GM19397 (cell line): ENCODE data around the gene MRPL51.
"Not testable (repeated sequence)": the region's sequence is repeated elsewhere in the genome, so short reads cannot be mapped to it uniquely, and the experiment has no call there.

Source experiments
- ATAC-seq: cut with Tn5 transposase; IDR thresholded peaks from one replicate; pipeline ENCODE4 v1.9.1; 2021; ENCODE audit warnings: mild to moderate bottlenecking, moderate library complexity; ENCODE audit not compliant: unreplicated experiment

The MRPL51 gene

DNA sequence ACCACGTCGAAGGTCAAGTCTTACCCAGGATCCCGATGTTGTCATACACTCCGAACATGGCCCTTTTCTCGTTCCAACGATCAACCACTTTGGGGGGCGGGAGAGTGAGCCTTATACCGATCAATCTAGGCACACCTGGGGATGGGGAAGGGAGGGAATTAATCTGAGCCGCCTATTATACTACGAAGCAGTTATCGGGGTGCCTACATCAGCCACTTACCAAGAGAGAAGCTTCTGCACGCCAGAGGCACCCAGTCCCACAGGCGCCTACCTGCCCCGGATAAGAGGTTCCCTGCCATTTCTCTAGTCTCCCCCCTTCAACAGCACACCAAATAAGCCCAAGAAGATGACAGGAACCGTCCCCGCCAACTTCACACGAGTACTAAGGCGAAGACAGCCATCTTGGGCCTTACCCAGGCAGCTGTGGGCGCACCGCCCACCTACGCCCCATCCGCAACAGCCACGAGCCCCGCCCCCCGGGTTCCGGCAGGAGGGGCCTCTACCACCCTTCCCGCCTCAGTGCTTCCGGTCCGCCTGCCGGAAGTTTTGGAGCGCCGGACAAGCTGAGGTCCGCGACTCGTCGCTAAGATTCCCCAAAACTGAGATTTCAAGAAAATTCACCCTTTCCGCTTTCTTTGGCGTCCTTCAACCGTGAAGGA, at the start of gene MRPL51:
TSS of gene MRPL51 (minus strand) at position 425 of the 659 bp plus-strand sequence. CDS start at position 299, 126 bp downstream.
- peak; percentile 73 for ATAC-seq

DNA sequence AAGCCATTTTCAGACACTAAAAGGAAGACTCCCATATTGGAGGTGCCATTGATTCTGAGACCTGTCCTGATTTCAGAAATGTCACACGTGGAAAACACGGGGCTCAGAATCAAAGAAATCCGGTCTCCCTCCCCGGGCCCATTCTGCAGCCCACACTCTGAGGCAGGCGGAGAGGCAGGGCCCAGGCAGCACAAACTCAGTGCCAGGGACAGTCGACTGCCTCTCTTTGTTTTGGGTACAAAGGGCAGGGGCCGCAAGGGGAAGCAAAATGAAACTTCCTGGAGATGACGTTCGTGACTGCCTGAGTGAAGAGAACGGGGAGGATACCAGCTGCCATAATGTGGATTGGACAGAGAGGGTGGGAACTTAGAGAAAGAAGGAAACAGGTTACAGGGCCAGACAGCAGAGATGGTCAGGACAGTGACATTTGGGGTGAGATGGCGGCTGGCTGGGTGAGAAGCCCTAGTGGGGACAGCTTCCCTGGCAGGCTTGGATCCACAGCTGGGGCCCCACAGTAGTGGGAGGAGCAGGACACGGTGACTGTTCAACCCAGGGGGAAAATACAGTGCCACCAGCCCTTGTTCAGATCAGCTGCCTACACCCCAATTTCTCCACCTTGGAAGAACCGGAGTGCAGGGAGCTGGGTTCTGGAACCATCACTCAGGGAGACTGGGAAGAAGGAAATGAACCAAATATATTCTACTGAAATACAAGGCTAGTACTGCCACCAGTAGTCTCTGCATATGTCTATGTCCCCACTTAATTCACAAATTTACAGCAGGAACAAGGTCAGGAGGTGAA, 49.3 kb upstream of the MRPL51 start:
- no peak for ATAC-seq

DNA sequence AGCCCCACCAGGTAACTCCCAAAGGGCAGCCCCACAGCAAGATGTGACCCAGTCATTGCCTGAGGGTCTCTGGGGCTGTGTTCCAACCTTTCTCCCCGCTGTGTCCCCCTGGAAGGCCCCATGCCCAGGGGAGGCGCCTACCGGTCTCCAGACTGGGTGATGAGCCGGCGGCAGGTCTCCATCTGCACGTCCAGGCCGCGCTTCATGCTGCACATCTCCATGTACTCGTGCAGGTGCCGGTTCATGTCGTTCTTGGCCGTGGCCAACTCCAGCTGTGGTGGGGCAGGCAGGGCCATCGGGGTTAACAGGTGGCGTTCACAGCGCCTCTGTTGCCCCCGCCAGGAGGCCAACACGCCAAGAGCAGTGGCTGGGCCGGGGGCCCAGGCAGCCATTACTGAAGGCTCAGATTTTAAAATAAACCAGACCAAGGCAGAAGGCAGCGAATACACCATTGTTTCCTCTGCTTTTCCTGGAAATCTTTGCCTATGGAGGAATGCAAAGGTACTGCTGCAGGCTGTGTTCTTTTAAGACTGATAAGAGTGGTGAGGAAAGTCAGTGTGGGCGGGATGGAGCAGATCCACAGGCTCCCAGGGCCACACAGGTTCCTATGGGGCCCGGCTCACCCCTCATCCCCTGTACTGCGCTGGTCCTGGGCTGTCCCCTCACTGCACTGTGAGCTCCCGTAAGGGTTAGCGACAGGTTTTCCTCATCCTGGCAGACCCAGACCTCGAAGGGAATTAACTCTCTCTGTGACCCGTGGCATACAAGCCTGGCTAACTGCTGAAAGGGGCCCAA, 48.5 kb upstream of the MRPL51 start:
- ATAC-seq = no peak

DNA sequence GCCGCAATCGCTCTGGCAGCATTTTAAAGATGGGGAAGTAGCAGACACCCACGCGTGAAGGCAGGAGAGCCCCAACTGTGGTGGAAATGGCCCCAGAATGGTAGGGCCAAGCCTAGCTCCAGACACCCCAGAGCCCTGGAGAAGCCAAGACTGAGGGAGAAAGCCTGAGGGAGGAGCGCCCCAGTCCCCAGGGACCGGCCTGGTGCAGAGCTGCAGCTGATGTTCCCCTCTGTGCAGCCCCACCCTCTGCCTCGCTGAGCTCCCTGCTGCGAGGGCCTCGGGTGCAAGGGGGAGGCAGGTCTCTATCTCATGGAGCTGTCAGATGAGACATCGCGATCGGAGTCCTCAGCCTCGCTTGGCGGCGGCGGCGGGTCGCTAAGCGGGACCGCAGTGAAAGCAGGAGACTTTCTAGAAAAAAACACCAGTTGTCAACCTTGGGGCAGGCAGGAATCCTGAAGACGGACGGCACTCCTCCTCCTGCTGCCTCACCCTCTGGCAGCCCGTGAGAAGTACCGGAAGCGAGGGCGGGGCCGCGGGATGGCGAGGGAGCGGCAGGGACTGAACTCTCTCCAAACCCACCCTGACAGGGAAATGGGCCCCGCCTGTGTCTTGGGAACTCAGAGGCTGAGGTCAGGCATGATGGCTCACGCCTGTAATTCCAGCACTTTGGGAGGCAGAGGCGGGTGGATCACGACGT, 47.3 kb upstream of the MRPL51 start:
- ATAC-seq = no peak

DNA sequence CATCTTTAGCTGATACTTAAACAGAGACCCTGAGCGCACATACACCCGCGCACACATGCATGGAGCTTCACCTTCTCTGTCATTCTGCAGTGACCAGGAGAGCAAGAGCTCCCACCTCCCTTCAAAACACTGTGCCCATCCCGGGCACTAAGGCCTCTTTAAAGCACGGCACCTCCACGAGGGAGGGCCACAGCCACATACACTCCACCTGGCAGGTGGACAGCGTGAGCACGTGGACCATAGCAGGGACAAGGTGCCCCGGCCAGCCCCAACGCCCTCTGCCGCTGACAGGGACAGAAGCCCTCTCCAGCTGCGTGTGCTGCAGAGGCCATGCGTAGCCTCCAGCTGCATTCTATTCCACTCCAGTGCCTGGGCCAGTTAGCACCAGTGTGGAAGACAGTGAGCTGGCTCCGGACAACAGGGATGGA, 46.7 kb upstream of the MRPL51 start:
- no peak for ATAC-seq

DNA sequence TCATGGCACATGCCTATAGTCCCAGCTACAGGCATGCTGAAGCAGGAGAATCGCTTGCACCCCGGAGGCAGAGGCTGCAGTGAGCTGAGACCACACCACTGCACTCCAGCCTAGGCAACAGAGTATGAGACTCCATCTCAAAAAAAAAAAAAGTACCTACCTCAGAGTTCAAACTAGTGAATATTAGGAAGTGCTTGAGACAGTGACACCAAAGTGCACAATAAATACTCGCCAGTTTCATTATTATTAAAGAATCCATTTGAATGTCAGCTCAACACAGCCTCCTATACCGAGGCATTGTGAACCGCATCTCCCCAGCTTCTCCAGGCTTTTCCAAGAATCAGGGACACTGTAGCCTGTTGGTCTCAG, 46.2 kb upstream of the MRPL51 start:
- ATAC-seq = no peak

DNA sequence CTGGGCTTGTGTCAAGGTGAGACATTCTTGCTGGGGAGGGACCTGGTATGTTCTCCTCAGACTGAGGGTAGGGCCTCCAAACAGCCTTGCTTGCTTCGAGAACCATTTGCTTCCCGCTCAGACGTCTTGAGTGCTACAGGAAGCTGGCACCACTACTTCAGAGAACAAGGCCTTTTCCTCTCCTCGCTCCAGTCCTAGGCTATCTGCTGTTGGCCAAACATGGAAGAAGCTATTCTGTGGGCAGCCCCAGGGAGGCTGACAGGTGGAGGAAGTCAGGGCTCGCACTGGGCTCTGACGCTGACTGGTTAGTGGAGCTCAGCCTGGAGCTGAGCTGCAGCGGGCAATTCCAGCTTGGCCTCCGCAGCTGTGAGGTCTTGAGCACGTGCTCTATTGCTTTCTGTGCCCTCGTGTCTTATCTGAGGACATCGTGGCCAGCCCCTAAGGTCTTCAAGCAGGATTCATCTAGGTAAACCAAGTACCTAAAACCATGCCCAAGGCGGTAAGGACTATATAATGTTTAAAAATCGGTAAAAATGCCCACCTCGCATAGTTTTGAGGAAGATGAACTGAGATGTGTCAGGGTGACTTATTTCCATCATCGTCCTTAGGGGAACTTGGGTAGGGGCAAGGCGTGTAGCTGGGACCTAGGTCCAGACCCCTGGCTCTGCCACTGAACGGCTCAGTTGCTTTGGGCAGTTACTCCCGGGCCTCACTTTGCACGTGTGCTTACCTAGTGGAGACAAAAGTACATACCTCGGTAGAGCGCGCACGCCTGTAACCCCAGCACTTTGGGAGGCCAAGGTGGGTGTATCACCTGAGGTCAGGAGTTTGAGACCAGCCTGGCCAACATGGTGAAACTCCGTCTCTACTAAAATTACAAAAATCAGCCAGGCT, 45.6 kb upstream of the MRPL51 start:
- no peak for ATAC-seq

DNA sequence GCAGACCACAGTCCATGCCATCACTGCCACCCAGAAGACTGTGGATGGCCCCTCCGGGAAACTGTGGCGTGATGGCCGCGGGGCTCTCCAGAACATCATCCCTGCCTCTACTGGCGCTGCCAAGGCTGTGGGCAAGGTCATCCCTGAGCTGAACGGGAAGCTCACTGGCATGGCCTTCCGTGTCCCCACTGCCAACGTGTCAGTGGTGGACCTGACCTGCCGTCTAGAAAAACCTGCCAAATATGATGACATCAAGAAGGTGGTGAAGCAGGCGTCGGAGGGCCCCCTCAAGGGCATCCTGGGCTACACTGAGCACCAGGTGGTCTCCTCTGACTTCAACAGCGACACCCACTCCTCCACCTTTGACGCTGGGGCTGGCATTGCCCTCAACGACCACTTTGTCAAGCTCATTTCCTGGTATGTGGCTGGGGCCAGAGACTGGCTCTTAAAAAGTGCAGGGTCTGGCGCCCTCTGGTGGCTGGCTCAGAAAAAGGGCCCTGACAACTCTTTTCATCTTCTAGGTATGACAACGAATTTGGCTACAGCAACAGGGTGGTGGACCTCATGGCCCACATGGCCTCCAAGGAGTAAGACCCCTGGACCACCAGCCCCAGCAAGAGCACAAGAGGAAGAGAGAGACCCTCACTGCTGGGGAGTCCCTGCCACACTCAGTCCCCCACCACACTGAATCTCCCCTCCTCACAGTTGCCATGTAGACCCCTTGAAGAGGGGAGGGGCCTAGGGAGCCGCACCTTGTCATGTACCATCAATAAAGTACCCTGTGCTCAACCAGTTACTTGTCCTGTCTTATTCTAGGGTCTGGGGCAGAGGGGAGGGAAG, 44.7 kb upstream of the MRPL51 start:
- not testable (repeated sequence) for ATAC-seq

DNA sequence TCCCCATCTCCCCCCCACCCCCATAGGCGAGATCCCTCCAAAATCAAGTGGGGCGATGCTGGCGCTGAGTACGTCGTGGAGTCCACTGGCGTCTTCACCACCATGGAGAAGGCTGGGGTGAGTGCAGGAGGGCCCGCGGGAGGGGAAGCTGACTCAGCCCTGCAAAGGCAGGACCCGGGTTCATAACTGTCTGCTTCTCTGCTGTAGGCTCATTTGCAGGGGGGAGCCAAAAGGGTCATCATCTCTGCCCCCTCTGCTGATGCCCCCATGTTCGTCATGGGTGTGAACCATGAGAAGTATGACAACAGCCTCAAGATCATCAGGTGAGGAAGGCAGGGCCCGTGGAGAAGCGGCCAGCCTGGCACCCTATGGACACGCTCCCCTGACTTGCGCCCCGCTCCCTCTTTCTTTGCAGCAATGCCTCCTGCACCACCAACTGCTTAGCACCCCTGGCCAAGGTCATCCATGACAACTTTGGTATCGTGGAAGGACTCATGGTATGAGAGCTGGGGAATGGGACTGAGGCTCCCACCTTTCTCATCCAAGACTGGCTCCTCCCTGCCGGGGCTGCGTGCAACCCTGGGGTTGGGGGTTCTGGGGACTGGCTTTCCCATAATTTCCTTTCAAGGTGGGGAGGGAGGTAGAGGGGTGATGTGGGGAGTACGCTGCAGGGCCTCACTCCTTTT, 44.0 kb upstream of the MRPL51 start:
- no peak for ATAC-seq

DNA sequence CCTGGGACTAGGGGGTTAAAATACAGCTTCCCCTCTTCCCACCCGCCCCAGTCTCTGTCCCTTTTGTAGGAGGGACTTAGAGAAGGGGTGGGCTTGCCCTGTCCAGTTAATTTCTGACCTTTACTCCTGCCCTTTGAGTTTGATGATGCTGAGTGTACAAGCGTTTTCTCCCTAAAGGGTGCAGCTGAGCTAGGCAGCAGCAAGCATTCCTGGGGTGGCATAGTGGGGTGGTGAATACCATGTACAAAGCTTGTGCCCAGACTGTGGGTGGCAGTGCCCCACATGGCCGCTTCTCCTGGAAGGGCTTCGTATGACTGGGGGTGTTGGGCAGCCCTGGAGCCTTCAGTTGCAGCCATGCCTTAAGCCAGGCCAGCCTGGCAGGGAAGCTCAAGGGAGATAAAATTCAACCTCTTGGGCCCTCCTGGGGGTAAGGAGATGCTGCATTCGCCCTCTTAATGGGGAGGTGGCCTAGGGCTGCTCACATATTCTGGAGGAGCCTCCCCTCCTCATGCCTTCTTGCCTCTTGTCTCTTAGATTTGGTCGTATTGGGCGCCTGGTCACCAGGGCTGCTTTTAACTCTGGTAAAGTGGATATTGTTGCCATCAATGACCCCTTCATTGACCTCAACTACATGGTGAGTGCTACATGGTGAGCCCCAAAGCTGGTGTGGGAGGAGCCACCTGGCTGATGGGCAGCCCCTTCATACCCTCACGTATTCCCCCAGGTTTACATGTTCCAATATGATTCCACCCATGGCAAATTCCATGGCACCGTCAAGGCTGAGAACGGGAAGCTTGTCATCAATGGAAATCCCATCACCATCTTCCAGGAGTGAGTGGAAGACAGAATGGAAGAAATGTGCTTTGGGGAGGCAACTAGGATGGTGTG, 43.1 kb upstream of the MRPL51 start:
- no peak for ATAC-seq

DNA sequence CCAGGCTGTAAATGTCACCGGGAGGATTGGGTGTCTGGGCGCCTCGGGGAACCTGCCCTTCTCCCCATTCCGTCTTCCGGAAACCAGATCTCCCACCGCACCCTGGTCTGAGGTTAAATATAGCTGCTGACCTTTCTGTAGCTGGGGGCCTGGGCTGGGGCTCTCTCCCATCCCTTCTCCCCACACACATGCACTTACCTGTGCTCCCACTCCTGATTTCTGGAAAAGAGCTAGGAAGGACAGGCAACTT, 42.6 kb upstream of the MRPL51 start:
- ATAC-seq = no peak

DNA sequence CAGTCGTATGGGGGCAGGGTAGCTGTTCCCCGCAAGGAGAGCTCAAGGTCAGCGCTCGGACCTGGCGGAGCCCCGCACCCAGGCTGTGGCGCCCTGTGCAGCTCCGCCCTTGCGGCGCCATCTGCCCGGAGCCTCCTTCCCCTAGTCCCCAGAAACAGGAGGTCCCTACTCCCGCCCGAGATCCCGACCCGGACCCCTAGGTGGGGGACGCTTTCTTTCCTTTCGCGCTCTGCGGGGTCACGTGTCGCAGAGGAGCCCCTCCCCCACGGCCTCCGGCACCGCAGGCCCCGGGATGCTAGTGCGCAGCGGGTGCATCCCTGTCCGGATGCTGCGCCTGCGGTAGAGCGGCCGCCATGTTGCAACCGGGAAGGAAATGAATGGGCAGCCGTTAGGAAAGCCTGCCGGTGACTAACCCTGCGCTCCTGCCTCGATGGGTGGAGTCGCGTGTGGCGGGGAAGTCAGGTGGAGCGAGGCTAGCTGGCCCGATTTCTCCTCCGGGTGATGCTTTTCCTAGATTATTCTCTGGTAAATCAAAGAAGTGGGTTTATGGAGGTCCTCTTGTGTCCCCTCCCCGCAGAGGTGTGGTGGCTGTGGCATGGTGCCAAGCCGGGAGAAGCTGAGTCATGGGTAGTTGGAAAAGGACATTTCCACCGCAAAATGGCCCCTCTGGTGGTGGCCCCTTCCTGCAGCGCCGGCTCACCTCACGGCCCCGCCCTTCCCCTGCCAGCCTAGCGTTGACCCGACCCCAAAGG, 42.1 kb upstream of the MRPL51 start:
- ATAC-seq = peak; percentile 13

DNA sequence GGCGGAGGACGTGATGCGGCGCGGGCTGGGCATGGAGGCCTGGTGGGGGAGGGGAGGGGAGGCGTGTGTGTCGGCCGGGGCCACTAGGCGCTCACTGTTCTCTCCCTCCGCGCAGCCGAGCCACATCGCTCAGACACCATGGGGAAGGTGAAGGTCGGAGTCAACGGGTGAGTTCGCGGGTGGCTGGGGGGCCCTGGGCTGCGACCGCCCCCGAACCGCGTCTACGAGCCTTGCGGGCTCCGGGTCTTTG, 41.6 kb upstream of the MRPL51 start:
- ATAC-seq = no peak

DNA sequence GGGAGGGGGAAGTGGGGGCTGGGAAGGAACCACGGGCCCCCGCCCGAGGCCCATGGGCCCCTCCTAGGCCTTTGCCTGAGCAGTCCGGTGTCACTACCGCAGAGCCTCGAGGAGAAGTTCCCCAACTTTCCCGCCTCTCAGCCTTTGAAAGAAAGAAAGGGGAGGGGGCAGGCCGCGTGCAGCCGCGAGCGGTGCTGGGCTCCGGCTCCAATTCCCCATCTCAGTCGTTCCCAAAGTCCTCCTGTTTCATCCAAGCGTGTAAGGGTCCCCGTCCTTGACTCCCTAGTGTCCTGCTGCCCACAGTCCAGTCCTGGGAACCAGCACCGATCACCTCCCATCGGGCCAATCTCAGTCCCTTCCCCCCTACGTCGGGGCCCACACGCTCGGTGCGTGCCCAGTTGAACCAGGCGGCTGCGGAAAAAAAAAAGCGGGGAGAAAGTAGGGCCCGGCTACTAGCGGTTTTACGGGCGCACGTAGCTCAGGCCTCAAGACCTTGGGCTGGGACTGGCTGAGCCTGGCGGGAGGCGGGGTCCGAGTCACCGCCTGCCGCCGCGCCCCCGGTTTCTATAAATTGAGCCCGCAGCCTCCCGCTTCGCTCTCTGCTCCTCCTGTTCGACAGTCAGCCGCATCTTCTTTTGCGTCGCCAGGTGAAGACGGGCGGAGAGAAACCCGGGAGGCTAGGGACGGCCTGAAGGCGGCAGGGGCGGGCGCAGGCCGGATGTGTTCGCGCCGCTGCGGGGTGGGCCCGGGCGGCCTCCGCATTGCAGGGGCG, 41.0 kb upstream of the MRPL51 start, which contains the start of gene GAPDH:
TSS of gene GAPDH (plus strand) at position 595 of the 772 bp plus-strand sequence. CDS start 316 bp downstream, outside the sequence.
- ATAC-seq = peak; percentile 58

DNA sequence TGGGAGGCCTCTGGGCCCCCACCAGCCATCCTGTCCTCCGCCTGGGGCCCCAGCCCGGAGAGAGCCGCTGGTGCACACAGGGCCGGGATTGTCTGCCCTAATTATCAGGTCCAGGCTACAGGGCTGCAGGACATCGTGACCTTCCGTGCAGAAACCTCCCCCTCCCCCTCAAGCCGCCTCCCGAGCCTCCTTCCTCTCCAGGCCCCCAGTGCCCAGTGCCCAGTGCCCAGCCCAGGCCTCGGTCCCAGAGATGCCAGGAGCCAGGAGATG, 40.5 kb upstream of the MRPL51 start:
- ATAC-seq = peak; percentile 4

DNA sequence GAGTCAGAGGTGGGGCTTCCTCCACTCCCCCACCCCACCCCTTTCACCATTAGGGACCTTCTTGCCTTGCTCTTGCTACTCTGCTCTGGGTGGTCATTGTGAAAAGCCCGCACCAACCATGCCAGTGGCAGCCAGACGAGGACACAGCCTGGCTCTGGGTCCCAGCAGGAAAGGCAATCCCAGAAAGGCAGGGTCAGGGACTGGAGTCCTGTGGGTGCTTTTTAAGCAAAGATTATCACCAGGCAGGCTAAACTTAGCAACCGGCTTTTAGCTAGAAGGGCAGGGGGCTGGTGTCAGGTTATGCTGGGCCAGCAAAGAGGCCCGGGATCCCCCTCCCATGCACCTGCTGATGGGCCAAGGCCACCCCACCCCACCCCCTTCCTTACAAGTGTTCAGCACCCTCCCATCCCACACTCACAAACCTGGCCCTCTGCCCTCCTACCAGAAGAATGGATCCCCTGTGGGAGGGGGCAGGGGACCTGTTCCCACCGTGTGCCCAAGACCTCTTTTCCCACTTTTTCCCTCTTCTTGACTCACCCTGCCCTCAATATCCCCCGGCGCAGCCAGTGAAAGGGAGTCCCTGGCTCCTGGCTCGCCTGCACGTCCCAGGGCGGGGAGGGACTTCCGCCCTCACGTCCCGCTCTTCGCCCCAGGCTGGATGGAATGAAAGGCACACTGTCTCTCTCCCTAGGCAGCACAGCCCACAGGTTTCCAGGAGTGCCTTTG, 40.0 kb upstream of the MRPL51 start:
- peak; percentile 4 for ATAC-seq
